OCI-LY7 (cell line): ENCODE results near the gene SLC9A3. TPM values are rescaled to one million over a fixed set of nuclear protein-coding genes. Genes with fewer than 3 reads are reported as not detected.

Source experiments
- BruUV-seq: library from RNA; stranded (reverse); fragments of 400-500 nt; replicated peaks from 2 replicates; lab custom pipeline; 2021; lab: Mats Ljungman, UMichigan
- CTCF ChIA-PET: fragments of 300-600 bp; sonication (Branson Sonifier 250); formaldehyde crosslinking; loops from one replicate; lab custom pipeline; 2022; ENCODE audit warnings: antibody characterized with exemption; ENCODE audit not compliant: unreplicated experiment; lab: Charles Lee
- POLR2A ChIA-PET: fragments of 300-600 bp; sonication (Branson Sonifier 250); formaldehyde crosslinking; loops from one replicate; lab custom pipeline; 2022; ENCODE audit warnings: antibody characterized with exemption; lab: Charles Lee
- DNase-seq: peaks from one replicate; pipeline ENCODE4 v3.0.0-alpha.2; 2015; ENCODE audit warnings: low spot score
- H2AFZ ChIP-seq: fragments of 200-600 bp; sonication (generic), shearing (Covaris generic); 2 replicates; pipeline ENCODE4 v1.6.1; 2014; ENCODE audit warnings: mild to moderate bottlenecking, antibody characterized with exemption, low read length, moderate library complexity
- H3K27ac ChIP-seq: fragments of 200-600 bp; sonication (generic); 2 replicates; pipeline ENCODE4 v1.5.1; 2014; ENCODE audit warnings: mixed run types, low read depth, mild to moderate bottlenecking, moderate library complexity, low read length, inconsistent platforms; ENCODE audit not compliant: poor library complexity, severe bottlenecking
- H3K36me3 ChIP-seq: fragments of 200-600 bp; sonication (generic); 2 replicates; pipeline ENCODE4 v1.6.1; 2014; ENCODE audit warnings: mild to moderate bottlenecking, antibody characterized with exemption, low read length, moderate library complexity, mixed read lengths; ENCODE audit not compliant: insufficient read depth
- H3K4me1 ChIP-seq: fragments of 200-600 bp; sonication (generic); 2 replicates; pipeline ENCODE4 v1.5.1; 2014; ENCODE audit warnings: mild to moderate bottlenecking, low read length; ENCODE audit not compliant: insufficient read depth, poor library complexity, severe bottlenecking
- H3K4me2 ChIP-seq: fragments of 200-600 bp; sonication (generic); 2 replicates; pipeline ENCODE4 v1.6.1; 2014; ENCODE audit warnings: mild to moderate bottlenecking, low read length
- H3K4me3 ChIP-seq: fragments of 200-600 bp; sonication (generic); 2 replicates; pipeline ENCODE4 v1.5.1; 2014; ENCODE audit warnings: mild to moderate bottlenecking, low read depth, low read length; ENCODE audit not compliant: poor library complexity, severe bottlenecking
- H3K79me2 ChIP-seq: fragments of 200-600 bp; sonication (generic); 2 replicates; pipeline ENCODE4 v1.6.1; 2016; ENCODE audit warnings: low read depth, mild to moderate bottlenecking, low read length, moderate library complexity, mixed read lengths; ENCODE audit not compliant: insufficient read depth
- H3K9me2 ChIP-seq: fragments of 200-600 bp; sonication (generic); 2 replicates; pipeline ENCODE4 v1.6.1; 2016; ENCODE audit warnings: mild to moderate bottlenecking, low read length, mixed read lengths; ENCODE audit not compliant: insufficient read depth
- H3K9me3 ChIP-seq: fragments of 200-600 bp; sonication (generic); 2 replicates; pipeline ENCODE4 v1.6.1; 2014; ENCODE audit warnings: mild to moderate bottlenecking, mixed run types, low read length, mixed read lengths
- H4K20me1 ChIP-seq: fragments of 200-600 bp; sonication (generic); 2 replicates; pipeline ENCODE4 v1.6.1; 2014; ENCODE audit warnings: mild to moderate bottlenecking, antibody characterized with exemption, low read length, moderate library complexity, mixed read lengths; ENCODE audit not compliant: insufficient read depth
- CTCF ChIP-seq: fragments of 200-600 bp; sonication (generic); conservative IDR thresholded peaks from 2 replicates; pipeline ENCODE4 v1.5.1; 2014; ENCODE audit warnings: mild to moderate bottlenecking, antibody characterized with exemption, low read length, moderate library complexity, mixed read lengths
- EZH2phosphoT487 ChIP-seq: fragments of 200-600 bp; sonication (generic); IDR thresholded peaks from 2 replicates; pipeline ENCODE4 v1.6.1; 2018; ENCODE audit warnings: low read depth, borderline replicate concordance, mild to moderate bottlenecking, mixed run types, antibody characterized with exemption, low read length, moderate library complexity, mixed read lengths
- intact Hi-C: fragments of 100-400 bp; cut with micrococcal nuclease; formaldehyde crosslinking; loops from one replicate; pipeline ENCODE4 v1.10.0; 2022; ENCODE audit not compliant: unreplicated experiment
- total RNA-seq, 2 experiments: library from RNA; depleted of rRNA in 1 of 2; stranded (reverse); fragments of >200 nt in 1 of 2; shearing (Covaris generic) in 1 of 2; gene quantifications; 2 replicates each; pipeline ENCODE4 v1.2.3, GENCODE V29; 2014 to 2022

Gene SLC9A3
- total RNA-seq, 2 experiments from 2014 or later, result 2.0 to 4.3 TPM

- Histone ChIP-seq H3K9me2 (no peaks in the 10 kb centered on the region), H3K27ac (no peak overlapping the region), H3K4me3 (no peak overlapping the region), H3K79me2 (no peaks in the 10 kb centered on the region), H3K4me2 (no peak overlapping the region), H3K9me3 (no peaks in the 10 kb centered on the region), H3K36me3 (no peaks in the 10 kb centered on the region), H2AFZ (no peak overlapping the region), H3K4me1 (peaks cover 16% of the 10 kb centered on the region), H4K20me1 (no peaks in the 10 kb centered on the region)
- ChIA-PET POLR2A (no interaction called here), CTCF (no interaction called here)
- intact Hi-C loops, result no loop called here
- BruUV-seq, result no TSS peak
- TF ChIP-seq EZH2phosphoT487, result no peak
- no peak for DNase-seq
Observed at GRCh38 chr5:437281-437771, 86.9 kb downstream of the SLC9A3 start.

- TF ChIP-seq CTCF (no peak; the same call in 1 of the 2 replicates), EZH2phosphoT487 (no peak)
- H3K27ac ChIP-seq, result no peak overlapping the region
- H3K9me2 ChIP-seq, result no peaks in the 10 kb centered on the region
- H3K4me1 ChIP-seq, result peaks cover 9% of the 10 kb centered on the region
- BruUV-seq, result no TSS peak
- no peaks in the 10 kb centered on the region for H3K79me2 ChIP-seq
- H4K20me1 ChIP-seq, result no peaks in the 10 kb centered on the region
- ChIA-PET POLR2A (interaction anchor here (0.6 kb wide), 1 partner anchor 166 kb away, joined by 4 read pairs; no protein-coding TSS in a partner anchor), CTCF (no interaction called here)
- H3K4me3 ChIP-seq, result no peak overlapping the region
- no peak for DNase-seq
- no peak overlapping the region for H3K4me2 ChIP-seq
- intact Hi-C loops, result no loop called here
- no peak overlapping the region for H2AFZ ChIP-seq
- H3K9me3 ChIP-seq, result no peaks in the 10 kb centered on the region
- no peaks in the 10 kb centered on the region for H3K36me3 ChIP-seq
Observed at GRCh38 chr5:436641-436975, 87.6 kb downstream of the SLC9A3 start.

- Histone ChIP-seq H3K79me2 (no peaks in the 10 kb centered on the region), H2AFZ (no peak overlapping the region), H3K4me2 (no peak overlapping the region), H3K27ac (no peak overlapping the region), H3K9me2 (no peaks in the 10 kb centered on the region), H3K4me3 (no peak overlapping the region), H3K4me1 (peaks cover 9% of the 10 kb centered on the region), H4K20me1 (no peaks in the 10 kb centered on the region), H3K9me3 (no peaks in the 10 kb centered on the region), H3K36me3 (no peaks in the 10 kb centered on the region)
- POLR2A ChIA-PET, result interaction anchor here (0.6 kb wide), 1 partner anchor 165 kb away, joined by 4 read pairs; no protein-coding TSS in a partner anchor
- DNase-seq, result no peak
- TF ChIP-seq EZH2phosphoT487, result no peak
- TF ChIP-seq CTCF, result peak; percentile 55
- intact Hi-C loops, result no loop called here
- CTCF ChIA-PET, result no interaction called here
- BruUV-seq, result no TSS peak
Observed at GRCh38 chr5:435961-436640, 88.1 kb downstream of the SLC9A3 start.
